NCI-H524 (cell line): Measurements from ENCODE around the gene DDX25.
"Not testable (repeated sequence)": the region's sequence is repeated elsewhere in the genome, so short reads cannot be mapped to it uniquely, and the experiment has no call there.

Experiments
- DNase-seq, 2 experiments: peaks; one replicate each; lab custom pipeline; 2025; lab: John Stamatoyannopoulos, UW

Gene DDX25

GRCh38 chr11:125903711-125904659 lies at the start of gene DDX25:
Gene DDX25 (plus strand): TSS chr11:125904508. CDS start chr11:125904518, 10 bp downstream.
- DNase-seq: peak; percentile 32 to 40

- not testable (repeated sequence) for DNase-seq
These were observed 46.6 kb upstream of the DDX25 start for GRCh38 chr11:125857670-125858069.

- DNase-seq: not testable (repeated sequence)
These were observed 41.5 kb upstream of the DDX25 start for GRCh38 chr11:125862786-125863185.

GRCh38 chr11:125865354-125865753 lies 39.0 kb upstream of the DDX25 start:
- not testable (repeated sequence) for DNase-seq

- no peak for DNase-seq
These were observed 34.8 kb upstream of the DDX25 start for GRCh38 chr11:125869521-125869920.

GRCh38 chr11:125871391-125872137 lies 32.7 kb upstream of the DDX25 start:
- peak in 1 of 2 experiments; percentile 65 for DNase-seq

DNA sequence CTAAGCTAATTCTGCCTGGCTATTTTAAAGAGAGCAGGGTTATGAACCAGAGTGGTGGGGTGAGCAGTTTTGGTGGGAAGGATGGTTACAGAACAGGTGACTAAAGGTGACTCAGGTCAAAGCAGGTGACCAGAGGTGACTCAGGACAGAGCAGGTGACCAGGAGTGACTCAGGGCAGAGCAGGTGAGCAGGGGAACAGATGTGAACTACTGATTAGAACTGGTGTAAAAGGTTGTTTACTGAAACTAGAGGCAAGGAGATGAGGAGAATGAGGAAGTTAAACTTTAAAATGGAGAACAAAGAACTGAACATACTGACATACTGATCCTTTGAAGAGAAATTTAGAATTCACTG lies 32.2 kb upstream of the DDX25 start:
- DNase-seq: no peak

DNA sequence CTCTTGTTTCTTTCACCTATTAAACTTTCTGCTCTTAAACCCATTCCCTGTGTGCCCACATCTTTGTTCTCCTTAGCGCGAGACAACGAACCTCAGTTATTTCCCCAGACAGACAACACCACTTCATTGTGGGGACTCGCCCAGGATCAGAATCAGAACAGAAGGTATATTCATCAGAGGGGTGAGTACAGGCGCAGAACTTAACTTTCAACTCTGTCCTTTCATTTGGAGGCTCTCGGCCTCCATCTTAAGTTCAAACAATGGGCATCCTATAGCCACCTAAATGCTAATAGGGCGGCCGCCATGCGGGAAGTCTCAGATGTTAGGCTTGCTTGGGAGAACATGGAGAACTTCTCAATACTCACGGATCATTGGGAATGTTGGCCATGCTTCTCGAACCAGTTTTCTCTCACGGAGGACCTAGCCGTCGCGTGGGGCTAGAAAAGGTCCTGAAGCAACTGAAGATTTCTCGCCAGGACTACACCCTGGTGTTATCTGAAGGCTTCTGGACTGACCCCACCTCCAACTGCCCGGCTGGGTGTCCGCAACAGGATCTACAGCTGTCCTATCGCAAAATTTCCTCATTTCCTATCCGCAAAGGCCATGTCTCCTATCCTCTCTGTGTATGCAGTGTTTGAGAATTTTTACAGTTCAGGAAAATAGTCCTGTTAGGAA lies 30.3 kb upstream of the DDX25 start:
- no peak for DNase-seq

DNA sequence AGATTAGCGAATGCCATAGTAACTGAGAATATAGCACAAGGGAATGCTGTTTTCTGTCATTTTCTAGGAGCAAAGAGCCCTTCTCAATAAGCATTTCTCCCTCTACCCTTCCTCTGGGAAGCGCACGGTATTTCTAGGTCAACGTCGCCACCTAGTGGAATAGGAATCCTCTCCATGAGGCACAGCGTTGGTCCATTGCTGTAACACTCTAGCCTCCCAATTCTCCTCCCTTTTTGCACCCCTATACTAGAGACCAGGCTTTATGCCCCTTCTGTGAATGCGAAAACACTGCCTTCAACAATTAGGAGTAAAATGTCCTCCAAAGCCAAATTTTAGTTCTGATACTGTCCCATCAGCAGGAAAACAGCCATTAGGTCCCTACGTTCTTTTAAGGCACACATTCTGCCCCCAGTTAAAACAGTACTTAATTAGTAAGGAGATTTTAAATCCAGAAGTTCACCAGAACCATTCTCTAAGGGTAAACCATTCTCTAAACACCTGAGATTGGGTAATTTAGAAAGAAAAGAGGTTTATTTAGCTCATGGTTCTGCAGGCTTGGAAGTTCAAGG lies 29.7 kb upstream of the DDX25 start:
- DNase-seq: peak; percentile 47 to 69

DNA sequence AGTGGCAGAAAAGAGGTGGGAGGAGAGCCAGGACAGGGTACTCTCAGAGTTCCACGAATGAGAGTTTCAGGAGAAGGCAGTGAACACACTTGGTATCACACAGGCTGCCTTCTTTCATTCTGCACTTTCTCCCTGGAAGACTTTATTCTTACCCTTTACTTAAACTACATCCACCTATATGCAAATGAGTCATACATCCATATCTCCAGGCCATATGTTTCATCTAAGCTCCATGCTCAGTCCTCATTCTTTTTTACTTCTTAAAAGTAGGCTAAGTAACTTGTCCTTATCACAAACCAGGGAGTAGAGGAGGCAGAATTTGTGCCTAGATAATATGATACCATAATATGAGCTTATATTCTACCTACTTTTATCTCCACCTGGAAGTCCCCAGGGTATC lies 23.0 kb upstream of the DDX25 start:
- no peak for DNase-seq

DNA sequence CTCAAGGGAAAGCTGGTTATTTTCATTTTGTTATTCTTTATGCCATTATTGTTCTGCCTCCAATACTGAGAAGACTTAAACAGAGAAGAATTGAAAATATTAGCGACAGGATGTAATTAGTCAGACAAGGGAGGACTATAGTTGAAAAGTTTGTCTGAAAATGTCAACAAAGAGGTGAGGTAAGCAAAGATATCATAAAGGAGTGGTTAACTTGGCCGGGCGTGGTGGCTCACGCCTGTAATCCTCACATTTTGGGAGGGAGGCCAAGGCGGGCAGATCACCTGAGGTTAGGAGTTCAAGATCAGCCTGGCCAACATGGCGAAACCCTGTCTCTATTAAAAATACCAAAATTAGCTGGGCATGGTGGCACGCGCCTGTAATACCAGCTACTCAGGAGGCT lies 20.9 kb upstream of the DDX25 start:
- DNase-seq: no peak

GRCh38 chr11:125886997-125887372 lies 17.3 kb upstream of the DDX25 start:
- no peak for DNase-seq

DNA sequence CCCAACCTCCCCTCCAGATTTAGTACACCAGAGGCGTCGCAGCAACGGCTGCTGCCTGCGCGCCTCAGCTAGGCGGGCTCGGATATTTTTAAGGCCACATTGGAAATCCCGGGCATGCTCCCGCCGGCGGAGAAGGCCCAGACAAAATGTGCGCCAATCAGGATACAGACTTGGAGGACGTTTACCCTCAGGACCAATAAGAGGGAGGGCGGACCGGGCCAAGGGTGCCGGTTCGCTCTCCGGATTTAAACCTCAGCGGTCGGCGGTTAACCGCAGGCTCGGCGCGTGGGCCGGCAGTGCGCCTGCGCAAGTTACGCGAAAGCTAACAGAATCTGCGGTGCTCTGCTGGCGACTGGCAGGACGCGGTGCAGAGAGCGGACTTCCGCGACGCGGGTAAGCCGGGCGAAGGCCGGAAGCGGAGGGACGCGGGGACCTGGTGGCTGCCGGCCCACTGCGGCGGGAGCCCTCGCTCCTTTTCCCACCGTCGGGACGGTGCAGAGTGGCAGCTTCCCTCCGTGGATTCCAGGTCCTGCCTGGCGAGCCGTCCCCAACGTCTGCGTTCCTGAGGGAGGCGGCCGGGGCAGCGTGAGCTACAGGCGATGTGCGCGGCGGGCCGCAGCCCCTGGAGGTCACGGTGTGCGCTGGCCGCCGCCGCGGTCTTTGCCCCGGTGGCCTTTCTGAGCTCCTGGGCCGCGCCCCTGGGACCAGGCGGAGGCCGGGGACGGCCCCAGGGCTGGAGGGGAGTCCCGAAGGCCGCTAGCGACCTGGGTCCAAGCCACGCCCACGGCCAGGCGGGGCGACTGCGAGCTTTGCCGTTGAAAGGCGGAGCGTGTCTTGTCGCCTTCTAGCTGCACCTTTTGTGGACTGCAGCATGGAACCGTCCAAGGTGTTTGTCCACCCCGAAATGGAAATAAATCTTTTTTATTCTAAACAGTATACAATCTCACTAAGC lies 16.7 kb upstream of the DDX25 start, which contains the start of gene HYLS1:
HYLS1 (plus strand) TSS at position 296 of the 952 bp plus-strand sequence. CDS start 11,701 bp downstream, outside the sequence.
- DNase-seq: peak; percentile 76 to 85

DNA sequence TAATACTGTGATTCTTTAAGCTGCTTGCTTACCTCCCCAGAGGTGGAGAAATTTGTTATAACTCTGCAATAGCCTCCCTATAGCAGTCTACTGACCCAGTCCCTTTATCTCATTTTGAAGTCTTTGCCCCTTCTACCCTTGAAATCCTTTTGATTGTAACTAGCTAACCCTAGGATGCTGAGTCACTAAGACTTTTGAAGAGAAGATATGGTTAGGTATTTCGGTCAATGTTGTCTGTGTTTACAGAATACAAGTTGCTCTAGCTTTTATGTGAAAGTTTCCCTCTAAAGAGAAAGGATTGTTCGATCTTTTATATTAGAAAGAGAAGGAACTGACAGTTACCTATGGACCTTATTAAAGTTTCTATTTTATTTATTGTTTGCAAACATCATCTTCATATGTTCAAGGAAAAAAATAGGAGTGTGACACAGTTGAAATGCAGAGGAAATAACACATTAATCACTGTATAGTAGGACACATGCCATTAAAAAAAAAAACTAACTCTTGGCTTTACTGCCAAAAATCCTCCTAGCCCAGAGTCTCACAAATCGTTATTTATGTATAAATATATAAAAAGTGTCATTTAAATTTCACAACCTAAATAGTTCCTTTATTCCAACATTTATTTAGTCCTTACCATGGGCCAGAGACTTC lies 13.7 kb upstream of the DDX25 start:
- DNase-seq: no peak

- no peak for DNase-seq
These were observed 12.2 kb upstream of the DDX25 start for GRCh38 chr11:125892071-125892470.

DNA sequence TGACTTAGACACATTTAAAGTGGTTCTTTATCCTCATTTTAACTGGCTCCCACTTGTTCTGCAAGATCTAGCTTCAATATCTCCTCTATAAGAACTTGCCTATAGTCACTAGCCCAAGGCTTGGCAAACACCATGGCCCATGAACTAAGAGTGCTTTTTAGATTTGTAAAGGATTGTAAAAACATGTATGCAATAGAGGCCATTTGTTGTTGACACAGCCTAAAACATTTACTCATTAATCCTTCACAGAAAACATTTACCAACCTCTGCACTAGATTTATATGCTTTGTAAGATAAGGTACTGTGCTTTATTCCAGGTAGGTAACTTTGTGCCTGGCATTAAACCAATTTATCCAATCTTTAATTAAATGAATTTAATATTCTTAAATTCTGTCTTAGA lies 11.3 kb upstream of the DDX25 start:
- no peak for DNase-seq

GRCh38 chr11:125901872-125902271 lies 2.4 kb upstream of the DDX25 start:
- no peak for DNase-seq

DNA sequence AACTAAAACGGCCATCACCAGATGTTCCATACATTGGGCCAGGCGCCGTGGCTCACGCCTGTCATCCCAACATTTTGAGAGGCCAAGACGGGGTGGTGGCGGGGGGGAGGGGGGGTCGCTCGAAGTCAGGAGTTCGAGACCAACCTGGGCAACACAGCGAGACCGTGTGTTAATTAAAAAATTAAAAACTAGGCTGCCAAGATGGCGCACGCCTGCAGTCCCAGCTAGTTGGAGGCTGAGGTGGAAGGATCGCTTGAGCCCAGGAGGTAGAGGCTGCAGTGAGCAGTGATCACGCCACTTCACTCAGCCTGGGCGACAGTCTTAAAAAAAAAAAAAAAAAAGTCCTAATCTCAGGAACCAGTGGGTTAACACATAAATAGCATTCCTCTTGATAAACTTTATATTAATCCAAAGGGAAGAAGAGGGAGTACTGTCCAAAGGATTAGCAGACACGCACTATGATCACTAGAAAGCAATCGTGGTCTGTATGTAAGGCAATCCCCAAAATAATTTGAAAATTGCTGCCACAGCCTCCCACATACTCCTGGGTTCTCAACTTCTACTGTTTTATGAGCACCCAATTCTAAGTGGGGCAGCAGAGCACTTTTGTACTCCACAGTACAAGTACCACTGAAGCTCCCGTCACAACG lies 1.9 kb upstream of the DDX25 start:
- no peak for DNase-seq

DNA sequence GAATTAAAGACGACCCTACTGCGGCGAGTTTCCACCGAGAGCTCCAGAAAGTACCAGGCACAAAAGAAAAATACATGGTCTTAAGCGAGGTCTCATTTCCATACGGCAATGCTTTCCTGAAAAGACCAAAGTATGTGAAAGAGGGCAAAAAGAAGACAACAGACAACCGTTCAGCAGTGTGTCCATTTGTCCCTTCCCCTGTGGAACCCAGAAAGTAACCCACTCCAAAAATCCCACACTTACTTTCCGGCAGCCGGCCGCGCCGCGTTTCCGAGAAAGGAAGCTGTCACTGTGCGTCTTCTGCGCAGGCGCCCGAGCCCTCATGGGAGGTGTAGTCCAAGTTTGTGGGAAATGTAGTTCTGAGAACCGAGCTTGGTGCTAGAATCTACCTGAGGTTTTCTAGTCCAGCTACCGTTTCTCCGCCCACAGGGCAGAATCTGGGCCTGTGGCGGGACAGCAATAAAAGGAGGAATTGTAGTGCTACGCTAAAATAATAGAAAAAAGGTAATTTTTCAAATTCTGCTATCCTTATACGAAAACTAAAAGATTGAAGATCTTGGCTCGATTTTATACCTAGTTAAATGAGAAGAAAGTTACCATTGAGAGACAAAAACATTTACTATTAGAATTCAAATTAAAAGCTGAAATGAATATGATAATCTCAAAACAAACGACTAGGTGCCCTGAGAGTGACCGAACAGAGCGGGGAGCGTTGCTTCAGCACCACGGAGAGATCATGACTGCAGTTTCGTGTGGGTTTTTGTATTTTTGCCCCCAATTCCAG lies 1.2 kb upstream of the DDX25 start, which contains the start of gene PUS3:
PUS3 (minus strand) TSS at position 280 of the 784 bp plus-strand sequence. CDS start 6,922 bp downstream, outside the sequence.
- DNase-seq: peak; percentile 86 to 94
